GM06990 (cell line): Measurements from ENCODE around the gene FSTL4.

Experiments used
- DNase-seq: peaks from one replicate; pipeline ENCODE4 v3.0.0-alpha.2; 2011; ENCODE audit not compliant: insufficient read length; ENCODE audit errors: extremely low read depth
- H3K27me3 ChIP-seq: replicated peaks from 2 replicates; pipeline ENCODE4 v1.6.0; 2011; ENCODE audit warnings: low read length; ENCODE audit not compliant: control insufficient read depth, insufficient read depth
- H3K36me3 ChIP-seq: 2 replicates; pipeline ENCODE4 v1.5.1; 2011; ENCODE audit warnings: low read length; ENCODE audit not compliant: control insufficient read depth, insufficient read depth
- H3K4me3 ChIP-seq: replicated peaks from 2 replicates; pipeline ENCODE4 v1.5.1; 2011; ENCODE audit warnings: low read depth, mild to moderate bottlenecking, control low read depth, low read length
- CTCF ChIP-seq: IDR thresholded peaks from 2 replicates; pipeline ENCODE4 v1.5.1; 2011; ENCODE audit warnings: low read length, control low read depth, mild to moderate bottlenecking, inconsistent platforms; ENCODE audit not compliant: insufficient read depth, poor library complexity, severe bottlenecking

FSTL4 gene

DNA sequence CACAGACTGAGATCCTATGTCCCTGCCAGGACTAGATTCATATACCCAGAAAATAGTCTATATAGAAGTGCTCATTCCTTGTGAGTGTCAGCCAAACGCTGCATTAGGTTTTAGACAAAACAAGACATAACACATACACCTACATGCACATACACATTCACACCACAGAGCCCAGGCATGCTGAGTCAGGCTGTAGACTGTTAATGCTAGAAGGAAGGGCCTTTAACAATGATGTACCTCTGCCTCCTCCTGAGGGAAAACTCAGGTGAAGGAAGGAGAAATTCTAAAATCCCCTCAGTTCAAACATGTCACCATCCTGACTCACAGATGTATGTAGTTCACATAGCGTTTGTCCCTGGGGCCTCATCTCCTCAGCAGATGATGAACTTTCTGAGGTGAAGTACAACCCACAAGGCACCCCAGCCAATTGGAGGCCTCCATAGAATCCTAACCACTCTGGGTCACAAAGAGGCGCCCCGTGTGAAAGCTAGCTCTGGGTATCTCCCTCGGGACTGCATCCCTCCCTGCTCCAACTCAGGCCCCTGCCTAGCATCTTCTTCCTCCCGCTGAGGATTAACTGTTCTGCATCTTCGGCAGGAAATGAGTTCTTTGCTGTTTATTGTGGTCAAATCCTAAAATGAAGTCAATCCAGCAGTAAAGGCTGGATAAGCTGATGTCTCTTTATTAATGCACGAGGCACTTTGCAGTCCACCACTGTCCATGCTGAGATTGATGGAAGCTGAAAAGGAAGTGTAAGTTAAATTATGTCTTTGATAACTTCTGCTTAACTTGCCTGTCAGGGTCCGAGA, 40.8 kb upstream of the FSTL4 start:
- no peak for TF ChIP-seq CTCF
- H3K27me3 ChIP-seq, result no peaks in the 10 kb centered on the region; the same call in none of the 2 replicates
- H3K4me3 ChIP-seq, result no peak overlapping the region
- DNase-seq, result no peak
- no peaks in the 10 kb centered on the region for H3K36me3 ChIP-seq

DNA sequence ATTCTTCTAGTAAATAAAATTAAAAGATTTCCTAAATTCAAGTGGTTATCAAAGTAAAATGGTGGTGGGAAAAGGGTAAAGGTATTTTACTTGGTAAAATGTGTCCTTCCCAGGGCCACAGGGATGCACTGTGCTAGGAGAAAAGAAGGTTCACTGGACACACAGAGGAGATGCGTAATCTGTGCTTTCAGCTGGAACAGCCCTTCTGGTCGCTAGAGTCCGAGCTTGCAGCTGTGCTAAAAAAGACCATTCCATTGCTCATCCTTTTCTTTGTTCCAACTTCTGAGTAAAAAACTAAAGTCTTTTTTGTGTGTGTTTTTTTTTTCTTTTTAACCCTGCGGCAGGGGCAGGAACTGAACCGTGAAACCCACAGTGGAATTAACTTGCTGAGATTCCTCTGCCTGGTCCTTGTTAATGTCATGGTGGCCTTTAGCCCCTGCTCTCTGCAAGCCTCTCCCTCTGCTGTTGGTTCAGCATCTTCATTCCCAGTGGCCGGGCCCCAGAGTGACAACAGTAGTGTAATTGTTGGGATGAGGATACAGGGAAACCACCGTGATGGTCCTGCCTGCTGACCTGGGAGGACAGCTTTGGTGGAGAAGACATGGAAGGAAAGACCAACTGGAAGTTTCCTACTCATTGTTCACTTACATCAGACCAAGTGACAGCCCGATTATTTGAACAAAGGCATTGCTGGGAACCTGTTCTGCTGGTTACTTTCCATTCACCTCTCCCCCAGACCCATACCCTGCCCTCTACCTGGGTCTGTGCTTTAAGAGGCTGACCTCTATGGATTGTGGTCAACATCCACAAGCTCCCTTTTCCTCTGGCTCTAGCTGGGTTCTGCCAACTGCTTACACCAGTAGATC, 31.9 kb upstream of the FSTL4 start:
- no peak for DNase-seq
- peaks cover 1% of the 10 kb centered on the region; the same call in 1 of the 2 replicates for H3K27me3 ChIP-seq
- H3K4me3 ChIP-seq, result no peak overlapping the region
- H3K36me3 ChIP-seq, result no peaks in the 10 kb centered on the region
- no peak for TF ChIP-seq CTCF

DNA sequence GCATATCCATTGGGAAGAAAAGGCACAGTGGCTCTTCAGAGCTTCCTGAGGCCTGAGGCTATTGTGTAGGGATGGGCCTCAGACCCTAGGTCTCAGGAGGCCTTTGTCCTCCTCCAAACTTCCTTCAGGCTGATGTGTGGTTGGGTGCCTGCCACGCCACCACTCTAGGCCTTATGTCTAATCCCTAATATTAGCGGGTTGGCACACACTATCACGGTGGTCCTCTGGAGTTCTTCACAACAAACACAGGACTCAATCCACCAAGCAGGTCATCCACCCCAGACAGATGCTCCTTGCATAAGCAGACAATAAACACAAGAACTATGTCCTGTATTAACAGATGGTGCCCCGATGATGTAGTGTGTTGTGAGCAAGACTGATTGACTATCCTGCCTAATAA, 31.0 kb upstream of the FSTL4 start:
- no peak for TF ChIP-seq CTCF
- no peaks in the 10 kb centered on the region for H3K36me3 ChIP-seq

DNA sequence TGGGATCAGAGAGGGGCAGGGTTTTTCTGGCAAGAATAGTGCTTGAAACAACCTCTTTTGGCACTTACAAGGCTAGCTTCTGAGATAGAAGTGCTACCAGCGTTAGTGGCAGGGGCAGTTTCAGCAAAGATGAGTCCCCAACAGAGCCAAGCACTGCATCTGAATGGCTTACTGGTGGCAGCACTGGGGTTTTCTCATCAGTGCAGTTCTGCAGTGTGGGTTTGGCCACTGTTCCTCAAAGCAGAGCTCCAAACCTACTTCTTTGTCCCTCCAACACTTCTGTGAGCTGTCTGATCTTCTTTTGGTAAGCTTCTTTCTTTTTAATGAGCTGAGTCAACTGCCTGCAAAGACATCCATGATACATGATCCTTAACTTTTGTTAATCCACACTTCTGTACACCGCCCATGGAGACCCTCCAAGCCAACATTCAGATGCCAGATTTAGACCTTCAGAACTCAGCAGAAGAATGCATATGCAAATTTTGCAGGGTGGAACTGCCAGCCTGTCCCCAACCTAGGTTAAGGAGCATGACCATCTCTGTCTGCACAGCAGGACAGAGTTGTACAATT, 29.9 kb upstream of the FSTL4 start:
- no peak for DNase-seq

More for the DNA sequence above, 31.0 kb upstream of the FSTL4 start:
- Histone ChIP-seq H3K27me3 (peaks cover 1% of the 10 kb centered on the region; the same call in 1 of the 2 replicates), H3K4me3 (no peak overlapping the region)
- DNase-seq, result no peak

GRCh38 chr5:133641683-133642082, 29.3 kb upstream of the FSTL4 start:
- TF ChIP-seq CTCF, result no peak
- peaks cover 1% of the 10 kb centered on the region for H3K27me3 ChIP-seq
- no peak for DNase-seq
- no peaks in the 10 kb centered on the region for H3K36me3 ChIP-seq
- no peak overlapping the region for H3K4me3 ChIP-seq

More for the DNA sequence above, 29.9 kb upstream of the FSTL4 start:
- no peak for TF ChIP-seq CTCF
- no peaks in the 10 kb centered on the region for H3K36me3 ChIP-seq
- no peak overlapping the region for H3K4me3 ChIP-seq
- peaks cover 1% of the 10 kb centered on the region for H3K27me3 ChIP-seq
